DMS53 (cell line): ENCODE data around the gene PRDX6.
"Not testable (repeated sequence)": the region's sequence is repeated elsewhere in the genome, so short reads cannot be mapped to it uniquely, and the experiment has no call there.

Experiments used
- DNase-seq: peaks from one replicate; lab custom pipeline; 2025; lab: John Stamatoyannopoulos, UW

PRDX6 gene

GRCh38 chr1:173469656-173470055 is 7.5 kb upstream of the PRDX6 start:
- DNase-seq: no peak

- no peak for DNase-seq
Measured at GRCh38 chr1:173470608-173471007, 6.5 kb upstream of the PRDX6 start.

GRCh38 chr1:173473599-173474011 is 3.5 kb upstream of the PRDX6 start:
- DNase-seq: peak; percentile 8

GRCh38 chr1:173474097-173474779 is 2.9 kb upstream of the PRDX6 start:
- peak; percentile 59 for DNase-seq

GRCh38 chr1:173474780-173475421 is 2.2 kb upstream of the PRDX6 start:
- DNase-seq: not testable (repeated sequence)

- DNase-seq: peak; percentile 26
Measured at GRCh38 chr1:173475564-173476196, 1.5 kb upstream of the PRDX6 start.

- peak; percentile 41 for DNase-seq
Measured at GRCh38 chr1:173476197-173476664, 904 bp upstream of the PRDX6 start.

GRCh38 chr1:173476665-173477285 is 360 bp upstream of the PRDX6 start:
- peak; percentile 98 for DNase-seq

- DNase-seq: peak; percentile 51
Measured at GRCh38 chr1:173478094-173478674, 1.0 kb downstream of the PRDX6 start.

- no peak for DNase-seq
Measured at GRCh38 chr1:173479649-173480048, 2.5 kb downstream of the PRDX6 start.

- no peak for DNase-seq
Measured at GRCh38 chr1:173481195-173481772, 4.1 kb downstream of the PRDX6 start.

- DNase-seq: no peak
Measured at GRCh38 chr1:173482683-173483082, 5.5 kb downstream of the PRDX6 start.

- DNase-seq: no peak
Measured at GRCh38 chr1:173484276-173484675, 7.1 kb downstream of the PRDX6 start.

GRCh38 chr1:173485401-173485800 is 8.3 kb downstream of the PRDX6 start:
- DNase-seq: no peak

- peak; percentile 20 for DNase-seq
Measured at GRCh38 chr1:173488001-173488400, 10.9 kb downstream of the PRDX6 start.

GRCh38 chr1:173489149-173489600 is 12.0 kb downstream of the PRDX6 start:
- peak; percentile 56 for DNase-seq

- DNase-seq: no peak
Measured at GRCh38 chr1:173489929-173490328, 12.8 kb downstream of the PRDX6 start.

GRCh38 chr1:173491508-173491907 is 14.4 kb downstream of the PRDX6 start:
- no peak for DNase-seq

- not testable (repeated sequence) for DNase-seq
Measured at GRCh38 chr1:173493125-173493524, 16.0 kb downstream of the PRDX6 start.

- no peak for DNase-seq
Measured at GRCh38 chr1:173495609-173496267, 18.6 kb downstream of the PRDX6 start.

- peak; percentile 5 for DNase-seq
Measured at GRCh38 chr1:173496757-173497320, 19.7 kb downstream of the PRDX6 start.
